Measurements from ENCODE around the gene TEX29.

The TEX29 gene

DNA sequence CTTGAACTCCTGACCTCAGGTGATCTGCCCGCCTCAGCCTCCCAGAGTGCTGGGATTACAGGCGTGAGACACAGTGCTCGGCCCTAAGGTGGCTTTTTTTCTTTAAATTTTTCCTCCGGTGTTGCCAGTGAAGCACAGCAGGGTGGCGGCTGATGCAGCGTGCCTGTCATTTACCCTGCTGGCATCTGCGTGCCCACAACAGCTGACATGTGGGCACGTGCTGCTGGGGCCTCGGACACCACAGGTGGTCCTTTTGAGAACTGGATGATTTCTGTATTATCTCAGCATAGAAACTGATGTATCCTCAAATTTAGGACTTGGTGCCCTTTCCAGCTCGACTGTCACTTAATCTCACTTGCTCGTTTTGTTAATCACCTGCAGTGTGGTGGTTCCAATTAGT, 31.2 kb upstream of the TEX29 start:
- H3K4me3 ChIP-seq (ENCODE audit: low read length), result no peak overlapping the region
- DNase-seq (ENCODE audit: low read depth), result no peak
- no peak for TF ChIP-seq CTCF (IDR thresholded peaks at IDR 0.05; ENCODE audit: insufficient read depth, low read depth, low read length, missing control alignments)

- no peak for TF ChIP-seq CTCF (IDR thresholded peaks at IDR 0.05; ENCODE audit: insufficient read depth, low read depth, low read length, missing control alignments)
- DNase-seq (ENCODE audit: low read depth), result no peak
- no peak overlapping the region for H3K4me3 ChIP-seq (ENCODE audit: low read length)
Observed at GRCh38 chr13:111291908-111292307, 28.5 kb upstream of the TEX29 start.

DNA sequence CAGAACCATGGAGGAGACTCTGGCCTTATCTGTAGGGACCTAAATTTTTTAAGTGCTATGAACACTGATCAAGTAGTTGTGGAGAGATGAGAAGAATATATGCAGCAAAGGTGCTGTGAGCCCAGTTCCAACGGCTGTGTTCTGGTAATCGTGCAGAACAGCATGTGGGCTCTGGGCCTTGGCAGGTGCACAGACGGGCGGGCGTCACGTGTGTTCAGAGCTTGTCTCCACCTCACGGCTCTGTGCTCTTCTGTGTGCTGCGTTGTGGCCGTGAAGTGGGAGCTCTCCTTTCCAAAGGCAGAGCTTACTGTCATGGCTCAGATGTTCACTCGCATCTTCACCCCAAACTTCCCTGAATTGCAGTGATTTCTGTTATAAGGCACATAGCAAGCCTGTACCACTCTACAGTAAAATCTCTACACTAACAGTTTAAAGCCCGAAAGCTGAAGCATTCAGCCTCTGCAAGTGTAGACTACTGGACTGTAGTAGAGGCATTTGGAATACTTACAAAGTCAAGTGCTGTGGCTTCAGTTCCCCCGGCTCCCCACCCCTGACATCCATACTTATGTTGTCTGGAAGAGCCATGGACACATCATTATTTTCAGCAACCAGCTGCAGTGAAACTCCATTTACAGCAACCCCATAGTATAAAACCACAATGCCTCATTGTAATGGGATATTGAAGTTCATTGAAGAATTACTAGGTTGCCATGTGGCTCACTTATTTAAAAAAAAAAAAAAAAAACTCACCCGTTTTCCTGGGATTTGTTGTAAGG, 27.5 kb upstream of the TEX29 start:
- no peak for DNase-seq (ENCODE audit: low read depth)
- TF ChIP-seq CTCF (IDR thresholded peaks at IDR 0.05; ENCODE audit: insufficient read depth, low read depth, low read length, missing control alignments), result no peak
- H3K4me3 ChIP-seq (ENCODE audit: low read length), result no peak overlapping the region

- H3K4me3 ChIP-seq (ENCODE audit: low read length), result no peak overlapping the region
- no peak for DNase-seq (ENCODE audit: low read depth)
- no peak for TF ChIP-seq CTCF (IDR thresholded peaks at IDR 0.05; ENCODE audit: insufficient read depth, low read depth, low read length, missing control alignments)
Observed at GRCh38 chr13:111295886-111296285, 24.6 kb upstream of the TEX29 start.

DNA sequence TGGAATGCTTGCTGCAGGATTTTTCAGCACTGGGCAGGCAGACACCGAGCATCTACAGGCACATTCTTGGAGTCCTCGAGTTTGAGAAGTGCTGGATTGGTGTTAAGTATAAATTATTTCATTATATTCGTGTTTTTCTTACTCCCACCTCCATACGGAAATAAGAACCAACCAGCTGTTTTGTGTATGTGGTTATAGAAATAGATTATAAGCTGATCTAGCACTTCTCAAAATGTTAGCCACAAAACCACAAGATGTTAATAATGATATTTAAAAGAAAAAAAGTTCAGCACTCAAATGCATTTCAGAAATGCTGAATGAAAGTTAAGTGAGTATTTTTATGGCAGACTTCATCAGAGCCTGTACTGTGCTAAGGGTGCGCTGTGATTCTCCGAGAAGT, 24.0 kb upstream of the TEX29 start:
- no peak for DNase-seq (ENCODE audit: low read depth)
- TF ChIP-seq CTCF (IDR thresholded peaks at IDR 0.05; ENCODE audit: insufficient read depth, low read depth, low read length, missing control alignments), result no peak
- H3K4me3 ChIP-seq (ENCODE audit: low read length), result no peak overlapping the region

GRCh38 chr13:111298214-111298975, 22.0 kb upstream of the TEX29 start:
- no peak for DNase-seq (ENCODE audit: low read depth)
- TF ChIP-seq CTCF (IDR thresholded peaks at IDR 0.05; ENCODE audit: insufficient read depth, low read depth, low read length, missing control alignments), result no peak
- no peak overlapping the region for H3K4me3 ChIP-seq (ENCODE audit: low read length)
